HG03354 (cell line): Measurements from ENCODE around the gene CBARP.

Experiments used
- ATAC-seq: cut with Tn5 transposase; IDR thresholded peaks from one replicate; pipeline ENCODE4 v1.9.1; 2021; ENCODE audit warnings: mild to moderate bottlenecking; ENCODE audit not compliant: unreplicated experiment, poor library complexity, severe bottlenecking

The CBARP gene

DNA sequence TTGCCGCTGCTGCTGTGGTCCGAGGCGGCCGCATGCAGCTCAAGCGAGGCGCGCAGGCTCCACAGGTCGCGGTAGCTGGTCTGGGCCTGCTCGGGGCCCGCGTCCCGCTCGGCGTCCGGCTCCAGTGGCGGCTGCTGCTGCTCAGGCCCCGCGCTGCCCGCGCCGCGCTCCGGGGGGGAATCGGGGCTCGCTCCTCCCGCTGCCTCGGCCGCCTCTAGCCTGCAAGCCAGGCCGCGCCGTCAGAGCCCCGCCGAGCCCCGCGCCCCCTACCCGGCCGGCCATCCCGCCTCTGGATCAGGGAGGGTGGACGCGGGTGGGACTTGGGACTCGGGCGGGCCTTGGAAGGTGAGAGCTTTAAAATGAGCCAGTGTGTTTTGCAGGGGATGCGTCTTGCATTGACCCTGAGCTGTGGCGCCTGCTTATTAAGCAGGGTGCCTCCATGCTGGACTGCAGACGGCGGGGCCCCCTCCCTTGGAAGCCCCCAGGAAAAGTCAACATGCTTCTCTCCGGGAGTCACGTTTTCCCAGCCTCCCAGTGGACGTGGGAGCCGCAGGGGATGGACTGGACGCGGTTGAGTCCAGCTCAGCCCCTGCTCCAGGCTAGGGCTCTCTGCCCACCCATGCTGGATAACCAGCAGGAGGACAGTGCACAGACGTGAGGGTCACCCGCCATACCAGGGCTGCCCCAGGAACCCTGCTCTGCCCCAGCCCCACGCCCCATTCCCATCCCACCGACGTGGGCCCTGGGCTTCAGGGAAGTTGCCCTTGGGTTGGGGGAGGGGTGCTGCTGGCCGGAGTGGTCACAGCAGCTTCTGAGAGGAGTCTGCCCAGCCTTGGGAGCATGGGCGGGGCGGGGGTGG lies 7.7 kb downstream of the CBARP start:
- no peak for ATAC-seq

- no peak for ATAC-seq
Measured at GRCh38 chr19:1229056-1229923, 8.5 kb downstream of the CBARP start.

DNA sequence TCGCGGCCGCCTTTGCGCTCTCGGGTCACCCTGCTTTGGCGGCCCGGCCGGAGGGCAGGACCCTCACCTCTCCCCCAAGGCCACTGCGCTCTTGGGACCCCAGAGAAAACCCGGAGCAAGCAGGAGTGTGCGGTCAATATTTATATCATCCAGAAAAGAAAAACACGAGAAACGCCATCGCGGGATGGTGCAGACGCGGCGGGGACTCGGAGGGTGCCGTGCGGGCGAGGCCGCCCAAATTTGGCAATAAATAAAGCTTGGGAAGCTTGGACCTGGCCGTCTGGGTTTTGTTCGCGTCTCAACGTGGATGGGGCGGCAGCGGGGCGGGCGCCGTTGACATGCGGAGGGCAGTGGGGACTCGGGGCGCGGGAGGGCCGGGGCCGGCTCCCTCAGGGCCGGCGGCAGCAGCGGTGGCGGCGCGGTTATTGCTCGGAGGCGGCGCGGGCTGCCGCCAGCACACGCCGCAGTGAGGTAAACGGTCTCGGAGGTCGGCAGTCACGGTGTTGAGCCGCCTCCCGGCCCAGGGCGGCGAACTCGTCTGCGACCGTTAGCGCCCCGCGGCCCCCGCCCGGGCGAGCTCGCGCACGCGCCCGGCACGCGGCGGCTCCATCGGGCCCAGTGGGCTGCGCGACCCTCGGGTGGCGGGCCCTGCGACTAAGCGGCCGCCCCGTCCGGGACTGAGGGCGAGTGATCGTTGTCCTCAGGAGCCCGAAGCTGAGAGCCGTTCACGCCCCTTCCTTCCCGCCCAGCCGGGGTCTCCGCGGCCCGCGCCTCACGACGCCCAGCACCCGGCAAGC lies 9.4 kb downstream of the CBARP start:
- ATAC-seq = no peak

- ATAC-seq = no peak
Measured at GRCh38 chr19:1227304-1228054, 10.3 kb downstream of the CBARP start.

DNA sequence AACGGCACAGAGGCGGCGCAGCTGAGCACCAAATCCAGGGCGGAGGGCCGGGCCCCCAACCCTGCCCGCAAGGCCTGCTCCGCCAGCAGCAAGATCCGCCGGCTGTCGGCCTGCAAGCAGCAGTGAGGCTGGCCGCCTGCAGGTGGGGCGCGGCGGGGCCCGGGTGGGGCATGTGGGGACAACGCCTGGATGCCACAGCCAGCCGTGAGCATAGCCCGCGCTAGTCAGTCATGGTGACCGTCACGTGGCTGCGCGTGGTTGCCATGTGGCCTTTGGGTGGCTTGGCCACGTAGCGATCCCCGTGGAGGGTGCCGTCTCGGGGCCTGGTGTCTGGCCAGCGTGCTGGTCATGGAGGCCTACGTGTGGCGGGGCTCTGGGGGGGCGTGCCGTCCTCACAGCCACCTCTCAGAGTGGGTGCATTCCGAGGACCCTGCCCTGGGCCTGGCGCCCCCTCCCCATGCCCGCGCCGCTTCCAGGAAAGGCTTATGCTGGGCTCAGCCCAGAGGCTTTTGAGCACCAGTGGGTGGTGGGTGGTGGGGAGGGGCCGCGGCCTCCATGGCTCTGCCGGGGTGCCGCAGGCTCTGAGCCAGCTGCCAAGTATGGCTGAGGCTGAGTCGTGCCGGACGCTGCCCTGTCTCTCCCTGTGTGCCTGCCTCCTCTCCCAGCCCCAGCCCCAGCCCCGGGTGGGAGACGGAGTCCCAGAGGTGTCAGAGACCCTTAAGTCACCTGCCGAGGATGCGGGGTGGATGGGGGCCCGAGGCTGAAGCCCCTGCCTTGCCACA lies 11.1 kb downstream of the CBARP start:
- ATAC-seq = no peak

DNA sequence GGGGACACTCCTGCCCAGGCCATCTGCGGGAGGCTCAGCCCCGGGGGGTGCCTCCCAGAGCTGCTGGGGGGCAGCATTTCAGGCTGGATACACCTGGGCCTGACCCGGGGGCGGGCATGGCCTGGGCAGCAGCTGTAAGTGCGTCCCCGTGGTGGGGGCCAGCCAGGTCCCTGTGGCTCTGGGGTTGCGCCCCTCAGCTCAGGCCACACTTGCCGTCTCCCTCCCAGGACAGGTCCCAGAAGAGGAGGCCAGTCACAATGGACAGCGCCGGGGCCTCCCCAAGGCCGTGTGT lies 11.6 kb downstream of the CBARP start:
- ATAC-seq = no peak

GRCh38 chr19:1225440-1226226 lies 12.2 kb downstream of the CBARP start:
- ATAC-seq = no peak

DNA sequence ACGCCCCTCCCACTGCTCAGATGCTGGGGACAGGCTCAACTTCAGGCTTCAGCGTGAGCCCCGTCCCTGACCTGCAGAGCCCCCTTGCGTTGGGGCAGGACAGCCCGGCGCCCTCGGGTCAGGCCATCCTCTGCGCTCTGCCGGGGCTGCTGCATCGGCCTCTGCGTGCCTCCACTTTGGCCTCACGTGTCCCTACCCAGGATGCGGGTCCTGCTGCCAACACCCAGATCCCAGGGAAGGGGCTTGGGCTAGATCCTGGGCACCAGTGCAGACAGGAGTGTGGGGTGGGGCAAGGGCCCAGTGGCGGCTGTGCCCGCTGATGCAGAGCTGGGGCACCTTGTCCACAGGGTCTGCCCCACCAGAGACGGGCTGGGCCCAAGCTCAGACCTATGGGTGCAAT lies 13.0 kb downstream of the CBARP start:
- ATAC-seq = no peak

GRCh38 chr19:1224047-1224825 lies 13.6 kb downstream of the CBARP start:
- no peak for ATAC-seq

- ATAC-seq = no peak
Measured at GRCh38 chr19:1223018-1223855, 14.6 kb downstream of the CBARP start.

DNA sequence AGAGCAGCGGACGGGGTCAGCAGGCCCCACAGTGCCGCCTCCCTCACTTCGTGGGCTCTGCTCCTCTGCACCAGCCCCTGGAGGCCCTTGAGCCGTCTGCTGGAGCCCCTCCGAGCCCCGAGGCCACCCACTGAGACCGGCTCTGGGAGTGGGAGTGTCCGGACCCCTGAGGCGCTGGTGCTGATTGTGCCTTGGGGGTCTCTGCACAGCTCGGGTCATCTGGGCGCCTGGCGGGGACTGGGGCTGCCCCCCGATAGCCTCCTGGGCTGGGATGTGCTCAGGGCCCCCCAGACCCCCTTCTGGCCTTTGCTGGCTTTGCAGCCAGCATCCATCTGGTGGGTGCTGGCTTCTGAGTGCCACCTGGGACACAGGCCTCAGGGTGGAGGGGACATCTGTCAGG lies 15.4 kb downstream of the CBARP start:
- ATAC-seq = no peak

GRCh38 chr19:1221904-1222255 lies 15.9 kb downstream of the CBARP start:
- ATAC-seq = no peak

- ATAC-seq = no peak
Measured at GRCh38 chr19:1220976-1221903, 16.6 kb downstream of the CBARP start.

DNA sequence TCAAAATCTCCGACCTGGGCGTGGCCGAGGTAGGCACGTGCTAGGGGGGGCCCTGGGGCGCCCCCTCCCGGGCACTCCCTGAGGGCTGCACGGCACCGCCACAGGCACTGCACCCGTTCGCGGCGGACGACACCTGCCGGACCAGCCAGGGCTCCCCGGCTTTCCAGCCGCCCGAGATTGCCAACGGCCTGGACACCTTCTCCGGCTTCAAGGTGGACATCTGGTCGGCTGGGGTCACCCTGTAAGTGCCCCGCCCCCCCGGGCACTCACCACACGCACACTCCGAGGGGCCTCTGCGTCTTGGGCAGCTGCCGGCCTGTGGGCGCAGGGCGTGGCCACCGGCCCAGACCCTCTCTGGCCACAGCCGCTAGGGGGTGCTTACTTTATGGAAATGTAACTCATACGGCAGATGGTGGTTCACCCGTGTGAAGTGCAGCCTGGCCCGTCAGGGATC lies 17.3 kb downstream of the CBARP start:
- no peak for ATAC-seq

- no peak for ATAC-seq
Measured at GRCh38 chr19:1219786-1220476, 17.9 kb downstream of the CBARP start.
